ENCODE data around the gene CAMK2B.

DNA sequence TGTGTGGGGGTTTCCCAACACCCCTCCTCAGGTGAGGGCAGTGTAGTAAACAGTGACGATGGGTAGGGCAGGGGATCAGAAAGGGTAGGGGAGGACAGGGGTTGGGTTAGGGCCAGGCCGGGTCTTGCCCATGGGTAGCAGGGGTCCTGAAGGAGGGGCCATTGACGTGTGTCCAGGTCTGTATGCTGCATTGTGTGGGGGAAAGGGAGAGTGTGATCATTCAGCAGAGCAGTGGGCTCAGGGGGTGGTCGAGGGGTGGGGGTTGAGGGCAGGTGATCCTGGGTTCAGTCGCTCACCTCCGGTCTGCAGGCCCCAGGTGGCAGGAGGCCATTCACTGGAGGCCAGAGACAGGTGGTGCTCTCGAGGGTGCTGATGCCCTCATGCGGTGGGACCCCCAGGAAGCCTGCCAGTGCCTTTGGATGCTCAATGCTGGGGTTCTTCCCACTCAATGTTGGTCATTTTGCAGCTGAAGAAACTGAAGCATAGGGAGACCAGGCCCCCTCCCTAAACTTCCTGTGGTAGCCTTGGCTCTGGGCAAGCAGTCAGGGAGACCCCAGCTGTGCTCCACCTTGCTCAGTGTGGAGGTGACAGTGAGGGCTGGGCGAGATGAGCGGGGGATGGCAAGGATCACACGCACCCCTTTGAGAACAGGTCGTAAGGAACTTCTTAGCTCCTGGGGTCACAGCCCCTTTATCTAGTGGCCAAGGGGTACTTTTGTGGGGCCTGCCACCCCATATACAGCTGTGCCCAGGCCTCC is 48.8 kb upstream of the CAMK2B start:
- TF ChIP-seq, protein P1, sequence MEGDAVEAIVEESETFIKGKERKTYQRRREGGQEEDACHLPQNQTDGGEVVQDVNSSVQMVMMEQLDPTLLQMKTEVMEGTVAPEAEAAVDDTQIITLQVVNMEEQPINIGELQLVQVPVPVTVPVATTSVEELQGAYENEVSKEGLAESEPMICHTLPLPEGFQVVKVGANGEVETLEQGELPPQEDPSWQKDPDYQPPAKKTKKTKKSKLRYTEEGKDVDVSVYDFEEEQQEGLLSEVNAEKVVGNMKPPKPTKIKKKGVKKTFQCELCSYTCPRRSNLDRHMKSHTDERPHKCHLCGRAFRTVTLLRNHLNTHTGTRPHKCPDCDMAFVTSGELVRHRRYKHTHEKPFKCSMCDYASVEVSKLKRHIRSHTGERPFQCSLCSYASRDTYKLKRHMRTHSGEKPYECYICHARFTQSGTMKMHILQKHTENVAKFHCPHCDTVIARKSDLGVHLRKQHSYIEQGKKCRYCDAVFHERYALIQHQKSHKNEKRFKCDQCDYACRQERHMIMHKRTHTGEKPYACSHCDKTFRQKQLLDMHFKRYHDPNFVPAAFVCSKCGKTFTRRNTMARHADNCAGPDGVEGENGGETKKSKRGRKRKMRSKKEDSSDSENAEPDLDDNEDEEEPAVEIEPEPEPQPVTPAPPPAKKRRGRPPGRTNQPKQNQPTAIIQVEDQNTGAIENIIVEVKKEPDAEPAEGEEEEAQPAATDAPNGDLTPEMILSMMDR (IDR thresholded peaks at IDR 0.05; ENCODE audit: insufficient read depth, low read length, poor library complexity, severe bottlenecking), result no peak
- no peak for TF ChIP-seq EZH2phosphoT487 (conservative IDR thresholded peaks at IDR 0.05; ENCODE audit: low read length)
